NK-92 (cell line): Measurements from ENCODE around the gene PRDM16.
"Not testable (repeated sequence)": the region's sequence is repeated elsewhere in the genome, so short reads cannot be mapped to it uniquely, and the experiment has no call there.

Experiments
- DNase-seq: peaks from one replicate; lab custom pipeline; 2025; ENCODE audit not compliant: unreplicated experiment; lab: John Stamatoyannopoulos, UW

Gene PRDM16

GRCh38 chr1:3080053-3080955 lies 11.3 kb downstream of the PRDM16 start:
- DNase-seq, result no peak

GRCh38 chr1:3081171-3081683 lies 12.2 kb downstream of the PRDM16 start:
- no peak for DNase-seq

- DNase-seq, result no peak
These were observed 13.0 kb downstream of the PRDM16 start for GRCh38 chr1:3082051-3082450.

GRCh38 chr1:3082571-3083516 lies 13.8 kb downstream of the PRDM16 start:
- DNase-seq, result no peak

GRCh38 chr1:3084154-3084553 lies 15.2 kb downstream of the PRDM16 start:
- no peak for DNase-seq

GRCh38 chr1:3084726-3085125 lies 15.7 kb downstream of the PRDM16 start:
- no peak for DNase-seq

GRCh38 chr1:3085721-3086120 lies 16.7 kb downstream of the PRDM16 start:
- no peak for DNase-seq

- DNase-seq, result no peak
These were observed 17.4 kb downstream of the PRDM16 start for GRCh38 chr1:3086272-3086974.

- DNase-seq, result no peak
These were observed 18.0 kb downstream of the PRDM16 start for GRCh38 chr1:3087049-3087448.

GRCh38 chr1:3087946-3088668 lies 19.1 kb downstream of the PRDM16 start:
- not testable (repeated sequence) for DNase-seq

- no peak for DNase-seq
These were observed 20.5 kb downstream of the PRDM16 start for GRCh38 chr1:3089490-3089889.

GRCh38 chr1:3091334-3091733 lies 22.3 kb downstream of the PRDM16 start:
- no peak for DNase-seq

- DNase-seq, result no peak
These were observed 23.5 kb downstream of the PRDM16 start for GRCh38 chr1:3092530-3092929.

GRCh38 chr1:3093898-3094626 lies 25.1 kb downstream of the PRDM16 start:
- no peak for DNase-seq

GRCh38 chr1:3094863-3095780 lies 26.1 kb downstream of the PRDM16 start:
- DNase-seq, result no peak

GRCh38 chr1:3096345-3096744 lies 27.3 kb downstream of the PRDM16 start:
- no peak for DNase-seq

GRCh38 chr1:3097231-3097630 lies 28.2 kb downstream of the PRDM16 start:
- no peak for DNase-seq

GRCh38 chr1:3097861-3098260 lies 28.9 kb downstream of the PRDM16 start:
- DNase-seq, result no peak

GRCh38 chr1:3099861-3100260 lies 30.9 kb downstream of the PRDM16 start:
- no peak for DNase-seq
